Measurements from ENCODE around the gene RETN. TPM values are rescaled to one million over a fixed set of nuclear protein-coding genes. Genes with fewer than 3 reads are reported as not detected.
A peak's percentile ranks its signal among the peaks of the same experiment; 100 is the strongest.

RETN gene
- total RNA-seq, 1 donor from 2014 or later = 21.1 TPM

- Histone ChIP-seq H3K9me3 (no peaks in the 10 kb centered on the region), H3K36me3 (peaks cover 83% of the 10 kb centered on the region), H3K4me1 (peaks cover 30% of the 10 kb centered on the region), H3K4me3 (no peak overlapping the region), H3K27ac (no peak overlapping the region), H3K27me3 (ENCODE audit: low read depth) (no peaks in the 10 kb centered on the region)
- no peak for DNase-seq
- intact Hi-C loops (cut with DNase I) = no loop called here
- ATAC-seq = no peak
- TF ChIP-seq, protein P1, sequence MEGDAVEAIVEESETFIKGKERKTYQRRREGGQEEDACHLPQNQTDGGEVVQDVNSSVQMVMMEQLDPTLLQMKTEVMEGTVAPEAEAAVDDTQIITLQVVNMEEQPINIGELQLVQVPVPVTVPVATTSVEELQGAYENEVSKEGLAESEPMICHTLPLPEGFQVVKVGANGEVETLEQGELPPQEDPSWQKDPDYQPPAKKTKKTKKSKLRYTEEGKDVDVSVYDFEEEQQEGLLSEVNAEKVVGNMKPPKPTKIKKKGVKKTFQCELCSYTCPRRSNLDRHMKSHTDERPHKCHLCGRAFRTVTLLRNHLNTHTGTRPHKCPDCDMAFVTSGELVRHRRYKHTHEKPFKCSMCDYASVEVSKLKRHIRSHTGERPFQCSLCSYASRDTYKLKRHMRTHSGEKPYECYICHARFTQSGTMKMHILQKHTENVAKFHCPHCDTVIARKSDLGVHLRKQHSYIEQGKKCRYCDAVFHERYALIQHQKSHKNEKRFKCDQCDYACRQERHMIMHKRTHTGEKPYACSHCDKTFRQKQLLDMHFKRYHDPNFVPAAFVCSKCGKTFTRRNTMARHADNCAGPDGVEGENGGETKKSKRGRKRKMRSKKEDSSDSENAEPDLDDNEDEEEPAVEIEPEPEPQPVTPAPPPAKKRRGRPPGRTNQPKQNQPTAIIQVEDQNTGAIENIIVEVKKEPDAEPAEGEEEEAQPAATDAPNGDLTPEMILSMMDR (IDR thresholded peaks at IDR 0.05) = no peak
These were observed 44.9 kb upstream of the RETN start for GRCh38 chr19:7623725-7624603.

GRCh38 chr19:7624810-7625209 is 44.0 kb upstream of the RETN start:
- no peaks in the 10 kb centered on the region for H3K27me3 ChIP-seq (ENCODE audit: low read depth)
- H3K4me3 ChIP-seq = no peak overlapping the region
- ATAC-seq = no peak
- H3K4me1 ChIP-seq = peaks cover 27% of the 10 kb centered on the region
- no peaks in the 10 kb centered on the region for H3K9me3 ChIP-seq
- H3K27ac ChIP-seq = no peak overlapping the region
- intact Hi-C loops (cut with DNase I) = no loop called here
- TF ChIP-seq, protein P1 (IDR thresholded peaks at IDR 0.05) = no peak
- DNase-seq = no peak
- peaks cover 76% of the 10 kb centered on the region for H3K36me3 ChIP-seq

DNA sequence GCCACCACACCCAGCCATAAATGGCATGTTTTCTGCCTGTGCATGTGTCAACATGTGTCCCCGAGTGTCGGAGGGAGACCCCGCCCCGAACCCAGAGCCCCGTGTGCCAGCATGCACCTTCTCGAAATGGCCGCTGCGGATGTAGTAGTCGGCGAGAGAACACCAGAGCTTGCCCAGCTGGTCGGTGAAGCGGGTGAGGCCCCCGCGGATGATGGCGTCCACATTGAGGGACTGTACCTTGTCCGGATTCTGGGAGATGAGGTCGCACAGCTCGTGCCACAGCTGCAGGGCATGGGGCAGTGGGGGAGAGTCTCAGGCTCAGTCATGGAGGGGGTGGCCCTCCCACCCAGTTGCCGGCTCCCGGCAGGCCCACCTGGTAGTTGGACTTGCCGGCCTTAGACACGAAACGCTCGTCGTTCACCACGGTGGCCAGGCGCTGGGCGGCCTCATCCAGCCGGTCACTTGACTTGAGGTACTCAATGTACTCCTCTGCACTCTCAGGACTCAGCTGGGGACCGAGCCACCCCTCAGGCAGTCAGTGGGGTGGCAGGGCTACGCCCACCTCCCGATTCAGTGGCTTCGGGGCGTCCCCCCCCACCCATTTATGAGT is 43.0 kb upstream of the RETN start:
- TF ChIP-seq, protein P1 (IDR thresholded peaks at IDR 0.05) = no peak

DNA sequence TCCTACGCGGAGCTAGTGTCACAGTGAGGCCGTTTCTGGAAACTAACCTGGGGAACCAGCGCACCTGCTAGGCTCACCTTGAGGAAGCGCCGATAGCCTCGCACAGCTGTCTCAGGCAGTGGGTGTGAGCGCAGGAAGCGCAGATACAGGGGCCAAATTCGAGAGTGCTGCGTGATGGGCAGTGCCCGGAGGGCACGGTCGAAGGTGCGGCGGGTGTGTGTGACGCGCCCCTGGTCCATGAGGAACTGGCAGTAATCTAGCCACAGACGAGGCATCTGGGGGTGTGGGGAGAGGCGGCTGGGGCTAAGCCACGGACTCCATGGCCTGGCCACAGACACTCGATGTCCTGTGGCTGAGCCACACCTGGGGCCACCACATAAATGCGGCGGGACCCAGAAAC is 41.7 kb upstream of the RETN start:
- TF ChIP-seq, protein P1 (IDR thresholded peaks at IDR 0.05) = no peak
- DNase-seq (no peak), ATAC-seq (no peak)
- intact Hi-C loops (cut with DNase I) = no loop called here
- no peaks in the 10 kb centered on the region for H3K9me3 ChIP-seq
- H3K36me3 ChIP-seq = peaks cover 57% of the 10 kb centered on the region
- H3K27ac ChIP-seq = no peak overlapping the region
- H3K27me3 ChIP-seq (ENCODE audit: low read depth) = no peaks in the 10 kb centered on the region
- no peak overlapping the region for H3K4me3 ChIP-seq
- peaks cover 31% of the 10 kb centered on the region for H3K4me1 ChIP-seq

More for the DNA sequence above, 43.0 kb upstream of the RETN start:
- H3K4me3 ChIP-seq = no peak overlapping the region
- ATAC-seq (no peak), DNase-seq (no peak)
- peaks cover 27% of the 10 kb centered on the region for H3K4me1 ChIP-seq
- H3K9me3 ChIP-seq = no peaks in the 10 kb centered on the region
- H3K36me3 ChIP-seq = peaks cover 65% of the 10 kb centered on the region
- intact Hi-C loops (cut with DNase I) = no loop called here
- H3K27ac ChIP-seq = no peak overlapping the region
- H3K27me3 ChIP-seq (ENCODE audit: low read depth) = no peaks in the 10 kb centered on the region

GRCh38 chr19:7628589-7629311 is 40.1 kb upstream of the RETN start:
- ATAC-seq (no peak), DNase-seq (no peak)
- intact Hi-C loops (cut with DNase I) = no loop called here
- no peaks in the 10 kb centered on the region for H3K9me3 ChIP-seq
- TF ChIP-seq, protein P1 (IDR thresholded peaks at IDR 0.05) = no peak
- peak overlapping the region; percentile 100 for H3K4me3 ChIP-seq
- peak overlapping the region; percentile 93 for H3K27ac ChIP-seq
- H3K27me3 ChIP-seq (ENCODE audit: low read depth) = no peaks in the 10 kb centered on the region
- H3K4me1 ChIP-seq = peaks cover 31% of the 10 kb centered on the region
- H3K36me3 ChIP-seq = peaks cover 49% of the 10 kb centered on the region

Measured in lower lobe of right lung (tissue), 2 donors.